Activated CD4-positive, alpha-beta memory T cell treated with anti-CD3 and anti-CD28 coated beads for 36 hours (primary cell): ENCODE measurements around the gene GPR4. TPM values are rescaled to one million over a fixed set of nuclear protein-coding genes. Genes with fewer than 3 reads are reported as not detected.
"Not testable (repeated sequence)": the region's sequence is repeated elsewhere in the genome, so short reads cannot be mapped to it uniquely, and the experiment has no call there.

Source experiments
- CTCF ChIA-PET: fragments of 350-600 bp; sonication (Branson Sonifier 250); formaldehyde crosslinking; loops from one replicate; lab custom pipeline; 2021; ENCODE audit warnings: antibody characterized with exemption, inconsistent platforms; lab: Charles Lee
- POLR2A ChIA-PET: fragments of 350-600 bp; sonication (Branson Sonifier 250); formaldehyde crosslinking; loops from one replicate; lab custom pipeline; 2021; ENCODE audit warnings: antibody characterized with exemption; lab: Charles Lee
- DNase-seq: peaks from one replicate; pipeline ENCODE4 v3.0.0-alpha.2; 2020
- H3K27ac Mint-ChIP-seq: one replicate; pipeline ENCODE4 v1.8.0; 2021; ENCODE audit warnings: mixed read lengths
- H3K27me3 Mint-ChIP-seq: one replicate; pipeline ENCODE4 v1.8.0; 2021; ENCODE audit warnings: mixed read lengths
- H3K36me3 Mint-ChIP-seq: one replicate; pipeline ENCODE4 v1.8.0; 2021; ENCODE audit warnings: mixed read lengths
- H3K4me1 Mint-ChIP-seq: one replicate; pipeline ENCODE4 v1.8.0; 2021; ENCODE audit warnings: low read depth, mixed read lengths
- H3K4me3 Mint-ChIP-seq: one replicate; pipeline ENCODE4 v1.8.0; 2021; ENCODE audit warnings: mild to moderate bottlenecking, mixed read lengths
- H3K9me3 Mint-ChIP-seq: one replicate; pipeline ENCODE4 v1.8.0; 2021; ENCODE audit warnings: mixed read lengths
- intact Hi-C: fragments of 100-400 bp; cut with micrococcal nuclease; formaldehyde crosslinking; loops from one replicate; pipeline ENCODE4 v1.15.1; 2023
- total RNA-seq, 2 experiments: library from RNA; stranded (reverse); gene quantifications; one replicate each; pipeline ENCODE4 v1.2.3, GENCODE V29; 2021

Gene GPR4
- total RNA-seq, 2 experiments from 2014 or later: not detected

DNA sequence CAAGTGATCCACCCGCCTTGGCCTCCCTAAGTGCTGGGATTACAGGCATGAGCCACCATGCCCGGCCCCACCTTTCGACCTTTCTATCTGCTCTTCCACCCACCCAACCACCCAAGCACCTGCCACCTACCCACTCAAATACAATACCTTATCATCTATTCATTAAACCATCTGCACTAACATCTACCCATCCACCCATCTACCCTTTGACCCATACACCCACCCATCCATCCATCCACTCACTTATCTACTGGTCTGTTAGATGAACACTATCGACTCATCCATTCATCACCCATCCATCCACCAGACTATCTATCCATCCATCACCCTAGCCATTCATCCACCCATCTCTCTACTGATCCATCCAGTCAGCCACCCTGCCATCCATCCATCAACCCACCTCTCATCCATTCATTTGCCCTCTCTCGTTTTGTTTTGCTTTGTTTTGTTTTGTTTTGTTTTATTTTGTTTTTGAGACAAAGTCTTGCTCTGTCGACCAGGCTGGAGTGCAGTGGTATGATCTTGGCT, 20.0 kb upstream of the GPR4 start:
- no peaks in the 10 kb centered on the region for H3K9me3 Mint-ChIP-seq
- POLR2A ChIA-PET: no interaction called here
- CTCF ChIA-PET: no interaction called here
- intact Hi-C loops: no loop called here
- peaks cover 50% of the 10 kb centered on the region for H3K36me3 Mint-ChIP-seq
- peaks cover 2% of the 10 kb centered on the region for H3K4me1 Mint-ChIP-seq
- no peak overlapping the region for H3K4me3 Mint-ChIP-seq
- H3K27ac Mint-ChIP-seq: peak overlapping the region; percentile 16
- DNase-seq: no peak
- H3K27me3 Mint-ChIP-seq: no peaks in the 10 kb centered on the region

DNA sequence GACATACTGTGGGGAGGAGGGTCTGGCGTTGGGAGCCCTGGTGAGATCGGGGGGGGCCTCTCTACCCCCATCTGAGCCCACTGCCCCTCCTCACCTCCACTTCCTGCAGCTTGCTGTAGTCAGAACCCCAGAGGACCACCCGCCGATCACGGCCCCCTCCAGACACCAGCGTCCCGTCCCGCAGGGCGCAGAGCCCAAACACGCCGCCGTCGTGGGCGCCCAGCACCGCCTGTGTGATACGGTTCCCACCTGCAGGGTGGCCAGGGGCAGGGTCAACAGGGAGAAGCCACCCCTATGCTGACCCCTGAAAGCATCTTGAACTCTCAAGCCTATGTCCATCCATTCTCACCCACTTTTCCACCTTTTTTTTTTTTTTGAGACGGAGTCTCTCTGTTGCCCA, 19.4 kb upstream of the GPR4 start:
- Mint-ChIP-seq H3K27ac (no peak overlapping the region), H3K9me3 (no peaks in the 10 kb centered on the region), H3K36me3 (peaks cover 54% of the 10 kb centered on the region), H3K4me1 (peaks cover 6% of the 10 kb centered on the region), H3K27me3 (no peaks in the 10 kb centered on the region), H3K4me3 (no peak overlapping the region)
- DNase-seq: no peak
- ChIA-PET CTCF (no interaction called here), POLR2A (no interaction called here)
- intact Hi-C loops: no loop called here

DNA sequence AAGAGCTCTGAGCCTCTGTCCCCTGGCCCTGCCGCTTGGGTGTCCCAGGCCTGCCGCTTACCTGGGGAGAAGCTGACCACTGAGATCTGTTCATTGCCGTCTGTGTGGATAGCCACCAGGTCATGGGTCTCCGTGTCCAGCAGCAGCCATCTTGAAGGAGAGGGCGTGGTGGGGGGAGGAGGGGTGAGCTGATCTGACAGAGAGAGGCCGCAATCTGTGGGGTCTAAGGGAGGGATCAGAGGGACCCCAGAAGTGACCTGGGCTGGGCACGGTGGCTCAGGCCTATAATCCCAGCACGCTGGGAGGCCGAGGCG, 14.6 kb upstream of the GPR4 start:
- Mint-ChIP-seq H3K4me1 (peaks cover 28% of the 10 kb centered on the region), H3K4me3 (no peak overlapping the region), H3K27me3 (no peaks in the 10 kb centered on the region), H3K9me3 (no peaks in the 10 kb centered on the region), H3K36me3 (peaks cover 62% of the 10 kb centered on the region), H3K27ac (no peak overlapping the region)
- DNase-seq: no peak
- CTCF ChIA-PET: interaction anchor here (1.1 to 7.3 kb wide), 2 partner anchors 26 to 76 kb away, joined by 3 to 58 read pairs; partner anchors contain the start of gene QPCTL
- intact Hi-C loops: no loop called here
- POLR2A ChIA-PET: interaction anchor here (4.6 kb wide), 1 partner anchor 25 kb away, joined by 54 read pairs; no protein-coding TSS in a partner anchor

GRCh38 chr19:45615795-45616703, 14.0 kb upstream of the GPR4 start:
- peak; percentile 94 for DNase-seq
- Mint-ChIP-seq H3K27me3 (no peaks in the 10 kb centered on the region), H3K36me3 (peaks cover 64% of the 10 kb centered on the region), H3K27ac (peak overlapping the region; percentile 67), H3K4me1 (peaks cover 28% of the 10 kb centered on the region), H3K9me3 (no peaks in the 10 kb centered on the region), H3K4me3 (no peak overlapping the region)
- intact Hi-C loops: no loop called here
- POLR2A ChIA-PET: interaction anchor here (4.6 kb wide), 1 partner anchor 26 kb away, joined by 54 read pairs; no protein-coding TSS in a partner anchor
- CTCF ChIA-PET: interaction anchor here (0.6 to 7.3 kb wide), 3 partner anchors 9 to 76 kb away, joined by 3 to 58 read pairs (median 5); partner anchors contain the start of gene QPCTL

- ChIA-PET POLR2A (interaction anchor here (0.6 to 4.6 kb wide), 4 partner anchors 9 to 271 kb away, joined by 3 to 54 read pairs (median 7); partner anchors contain the start of gene IRF2BP1), CTCF (interaction anchor here (1.1 to 7.3 kb wide), 3 partner anchors 24 to 57 kb away, joined by 4 to 58 read pairs (median 5); no protein-coding TSS in a partner anchor)
- H3K9me3 Mint-ChIP-seq, H3K27me3 Mint-ChIP-seq, H3K4me3 Mint-ChIP-seq, DNase-seq, intact Hi-C loops: not testable (repeated sequence)
- Mint-ChIP-seq H3K27ac (peak overlapping the region; percentile 99), H3K4me1 (peaks cover 28% of the 10 kb centered on the region), H3K36me3 (peaks cover 64% of the 10 kb centered on the region)
These were observed 13.0 kb upstream of the GPR4 start for GRCh38 chr19:45615056-45615455.

GRCh38 chr19:45613926-45614725, 12.1 kb upstream of the GPR4 start:
- intact Hi-C loops: loop anchor here (1.0 to 5.0 kb wide), 4 partner anchors 16 to 78 kb away; partner anchors contain the start of genes OPA3, QPCTL and SNRPD2
- Mint-ChIP-seq H3K27ac (peak overlapping the region; percentile 99), H3K4me3 (peak overlapping the region; percentile 42), H3K9me3 (peaks cover 5% of the 10 kb centered on the region), H3K4me1 (peaks cover 28% of the 10 kb centered on the region), H3K27me3 (no peaks in the 10 kb centered on the region), H3K36me3 (peaks cover 67% of the 10 kb centered on the region)
- CTCF ChIA-PET: interaction anchor here (1.0 to 7.3 kb wide), 5 partner anchors 23 to 79 kb away, joined by 3 to 58 read pairs (median 5); partner anchors contain the start of gene QPCTL
- POLR2A ChIA-PET: interaction anchor here (0.6 to 4.6 kb wide), 8 partner anchors 8 to 272 kb away, joined by 3 to 54 read pairs (median 4); partner anchors contain the start of gene IRF2BP1
- DNase-seq: peak; percentile 78

- intact Hi-C loops: no loop called here
- Mint-ChIP-seq H3K36me3 (peaks cover 46% of the 10 kb centered on the region), H3K4me3 (no peak overlapping the region), H3K9me3 (peaks cover 9% of the 10 kb centered on the region), H3K4me1 (peaks cover 18% of the 10 kb centered on the region), H3K27me3 (no peaks in the 10 kb centered on the region), H3K27ac (peak overlapping the region; percentile 52)
- ChIA-PET POLR2A (interaction anchor here (0.7 kb wide), 1 partner anchor 12 kb away, joined by 6 read pairs; no protein-coding TSS in a partner anchor), CTCF (no interaction called here)
- DNase-seq: no peak
These were observed 6.9 kb upstream of the GPR4 start for GRCh38 chr19:45608948-45609347.

DNA sequence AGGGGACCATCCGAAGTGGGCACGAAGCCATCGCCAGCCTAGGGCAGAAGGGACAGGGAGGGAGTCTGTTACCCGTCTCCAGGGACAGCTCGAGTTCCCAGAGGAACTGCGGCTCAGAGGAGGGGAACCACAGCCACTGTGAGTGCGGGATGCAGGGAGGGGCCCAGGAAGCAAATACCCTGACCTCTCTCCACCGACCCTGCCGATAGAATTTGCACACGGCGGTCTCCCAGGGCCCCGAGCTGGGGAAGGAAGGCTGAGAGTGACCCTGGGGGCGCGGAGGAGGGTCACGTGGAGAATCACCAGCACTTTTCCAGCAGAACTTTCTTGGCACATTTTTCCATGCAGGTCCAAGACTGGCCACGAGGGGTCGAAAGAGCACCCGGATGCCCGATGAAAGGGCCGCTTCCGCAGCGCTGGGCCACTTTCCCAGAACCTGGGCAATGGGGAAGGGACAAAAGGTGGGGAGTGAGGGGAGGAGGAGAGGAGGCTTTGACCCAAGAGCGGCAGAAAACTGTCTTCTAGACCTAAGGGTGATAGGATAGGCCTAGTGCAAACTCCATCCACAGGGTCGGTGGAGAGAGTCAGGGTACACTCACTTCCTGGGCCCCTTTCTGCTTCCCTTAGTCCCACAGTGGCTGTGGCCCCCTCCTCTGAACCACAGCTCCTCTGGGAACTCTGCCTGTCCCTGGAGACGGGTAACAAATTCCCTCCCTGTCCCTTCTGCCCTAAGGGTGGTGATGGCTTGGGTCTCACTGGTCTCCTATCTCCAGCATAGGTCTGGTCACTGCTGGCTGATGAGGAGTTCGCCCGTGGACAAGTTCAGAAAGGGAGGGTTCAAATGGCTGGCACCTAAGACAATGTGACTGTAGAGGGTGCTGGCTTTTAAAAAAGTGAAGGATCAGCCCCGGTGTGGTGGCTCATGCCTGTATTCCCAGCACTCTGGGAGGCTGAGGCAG, 5.3 kb upstream of the GPR4 start:
- H3K27me3 Mint-ChIP-seq: peaks cover 10% of the 10 kb centered on the region
- peak overlapping the region; percentile 25 for H3K4me3 Mint-ChIP-seq
- ChIA-PET CTCF (interaction anchor here (0.9 to 3.4 kb wide), 5 partner anchors 9 to 49 kb away, joined by 3 to 25 read pairs (median 5); no protein-coding TSS in a partner anchor), POLR2A (interaction anchor here (1.5 kb wide), 1 partner anchor 38 kb away, joined by 4 read pairs; no protein-coding TSS in a partner anchor)
- peak overlapping the region; percentile 80 for H3K27ac Mint-ChIP-seq
- intact Hi-C loops: loop anchor here (1.0 kb wide), 1 partner anchor 35 kb away; no protein-coding TSS in a partner anchor
- peaks cover 13% of the 10 kb centered on the region for H3K4me1 Mint-ChIP-seq
- H3K36me3 Mint-ChIP-seq: peaks cover 36% of the 10 kb centered on the region
- DNase-seq: peak; percentile 65
- peaks cover 9% of the 10 kb centered on the region for H3K9me3 Mint-ChIP-seq

DNA sequence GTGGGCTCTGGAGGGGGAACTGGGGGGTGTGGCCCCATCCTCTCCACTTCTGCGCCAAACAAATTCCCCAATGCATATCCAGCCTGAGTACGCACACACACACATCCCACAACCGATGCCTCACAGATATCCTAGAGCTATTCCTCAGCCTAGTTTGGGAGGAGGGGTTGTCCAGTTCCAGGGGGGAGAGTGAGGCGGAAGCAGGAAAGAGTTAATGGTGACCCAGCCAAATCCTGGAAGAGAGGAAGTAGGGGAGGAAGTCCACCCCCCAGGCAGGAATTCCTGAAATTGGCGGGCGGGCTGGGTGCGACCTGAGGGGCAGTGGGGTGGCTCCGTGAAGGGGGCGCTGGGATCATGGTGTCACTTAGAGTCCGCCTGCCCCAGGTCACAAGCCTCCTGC, 897 bp downstream of the GPR4 start:
- H3K9me3 Mint-ChIP-seq: no peaks in the 10 kb centered on the region
- peaks cover 4% of the 10 kb centered on the region for H3K36me3 Mint-ChIP-seq
- ChIA-PET CTCF (no interaction called here), POLR2A (interaction anchor here (1.2 kb wide), 1 partner anchor 41 kb away, joined by 3 read pairs; no protein-coding TSS in a partner anchor)
- intact Hi-C loops: no loop called here
- peaks cover 28% of the 10 kb centered on the region for H3K4me1 Mint-ChIP-seq
- no peak overlapping the region for H3K27ac Mint-ChIP-seq
- H3K4me3 Mint-ChIP-seq: no peak overlapping the region
- H3K27me3 Mint-ChIP-seq: peaks cover 69% of the 10 kb centered on the region
- DNase-seq: no peak

GRCh38 chr19:45600340-45600885, 1.6 kb downstream of the GPR4 start:
- DNase-seq: no peak
- Mint-ChIP-seq H3K9me3 (no peaks in the 10 kb centered on the region), H3K4me1 (peaks cover 28% of the 10 kb centered on the region), H3K4me3 (no peak overlapping the region), H3K27ac (no peak overlapping the region), H3K27me3 (peaks cover 69% of the 10 kb centered on the region), H3K36me3 (peaks cover 4% of the 10 kb centered on the region)
- ChIA-PET CTCF (no interaction called here), POLR2A (interaction anchor here (1.2 to 1.7 kb wide), 2 partner anchors 41 kb away, joined by 3 to 5 read pairs; no protein-coding TSS in a partner anchor)
- intact Hi-C loops: no loop called here
